ENCODE measurements around the gene HCN2.

Gene HCN2

GRCh38 chr19:613732-614567 is 24.3 kb downstream of the HCN2 start:
- TF ChIP-seq, protein P1, sequence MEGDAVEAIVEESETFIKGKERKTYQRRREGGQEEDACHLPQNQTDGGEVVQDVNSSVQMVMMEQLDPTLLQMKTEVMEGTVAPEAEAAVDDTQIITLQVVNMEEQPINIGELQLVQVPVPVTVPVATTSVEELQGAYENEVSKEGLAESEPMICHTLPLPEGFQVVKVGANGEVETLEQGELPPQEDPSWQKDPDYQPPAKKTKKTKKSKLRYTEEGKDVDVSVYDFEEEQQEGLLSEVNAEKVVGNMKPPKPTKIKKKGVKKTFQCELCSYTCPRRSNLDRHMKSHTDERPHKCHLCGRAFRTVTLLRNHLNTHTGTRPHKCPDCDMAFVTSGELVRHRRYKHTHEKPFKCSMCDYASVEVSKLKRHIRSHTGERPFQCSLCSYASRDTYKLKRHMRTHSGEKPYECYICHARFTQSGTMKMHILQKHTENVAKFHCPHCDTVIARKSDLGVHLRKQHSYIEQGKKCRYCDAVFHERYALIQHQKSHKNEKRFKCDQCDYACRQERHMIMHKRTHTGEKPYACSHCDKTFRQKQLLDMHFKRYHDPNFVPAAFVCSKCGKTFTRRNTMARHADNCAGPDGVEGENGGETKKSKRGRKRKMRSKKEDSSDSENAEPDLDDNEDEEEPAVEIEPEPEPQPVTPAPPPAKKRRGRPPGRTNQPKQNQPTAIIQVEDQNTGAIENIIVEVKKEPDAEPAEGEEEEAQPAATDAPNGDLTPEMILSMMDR (IDR thresholded peaks at IDR 0.05; ENCODE audit: insufficient read depth, low read depth, low read length, missing control alignments), result no peak
- H3K4me3 ChIP-seq (ENCODE audit: low read length), result no peak overlapping the region
- DNase-seq (ENCODE audit: low read depth), result no peak

- TF ChIP-seq, protein P1 (IDR thresholded peaks at IDR 0.05; ENCODE audit: insufficient read depth, low read depth, low read length, missing control alignments), result no peak
- H3K4me3 ChIP-seq (ENCODE audit: low read length), result no peak overlapping the region
- DNase-seq (ENCODE audit: low read depth), result peak; percentile 46
These were observed 25.9 kb downstream of the HCN2 start for GRCh38 chr19:615619-616018.

GRCh38 chr19:616062-616700 is 26.5 kb downstream of the HCN2 start:
- H3K4me3 ChIP-seq (ENCODE audit: low read length), result no peak overlapping the region
- TF ChIP-seq, protein P1 (IDR thresholded peaks at IDR 0.05; ENCODE audit: insufficient read depth, low read depth, low read length, missing control alignments), result no peak
- no peak for DNase-seq (ENCODE audit: low read depth)

DNA sequence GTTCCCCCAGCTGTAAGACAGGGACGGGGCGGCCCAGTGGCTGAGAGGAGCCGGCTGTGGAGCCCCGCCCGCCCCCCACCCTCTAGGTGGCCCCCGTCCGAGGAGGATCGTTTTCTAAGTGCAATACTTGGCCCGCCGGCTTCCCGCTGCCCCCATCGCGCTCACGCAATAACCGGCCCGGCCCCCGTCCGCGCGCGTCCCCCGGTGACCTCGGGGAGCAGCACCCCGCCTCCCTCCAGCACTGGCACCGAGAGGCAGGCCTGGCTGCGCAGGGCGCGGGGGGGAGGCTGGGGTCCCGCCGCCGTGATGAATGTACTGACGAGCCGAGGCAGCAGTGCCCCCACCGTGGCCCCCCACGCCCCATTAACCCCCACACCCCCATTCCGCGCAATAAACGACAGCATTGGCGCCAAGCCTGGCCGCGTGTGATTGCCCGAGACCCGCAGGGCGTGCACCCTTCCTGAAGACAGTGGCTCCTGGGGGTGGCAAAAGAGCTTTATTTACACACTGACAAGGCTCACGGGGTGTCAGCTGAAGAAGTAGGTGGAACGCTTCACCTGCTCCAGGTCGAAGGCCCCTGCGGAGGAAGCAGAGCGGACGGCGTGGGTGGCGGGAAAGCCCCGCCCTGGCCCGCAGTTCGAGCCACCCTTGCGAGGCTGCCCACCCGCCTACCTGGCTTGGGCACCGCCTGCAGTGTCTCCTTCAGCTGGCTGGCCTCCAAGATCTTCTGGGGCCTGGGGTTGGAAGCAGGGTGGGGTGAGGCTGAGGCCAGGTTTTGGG is 27.3 kb downstream of the HCN2 start:
- no peak overlapping the region for H3K4me3 ChIP-seq (ENCODE audit: low read length)
- no peak for DNase-seq (ENCODE audit: low read depth)
- TF ChIP-seq, protein P1 (IDR thresholded peaks at IDR 0.05; ENCODE audit: insufficient read depth, low read depth, low read length, missing control alignments), result no peak

GRCh38 chr19:617551-618246 is 28.0 kb downstream of the HCN2 start:
- TF ChIP-seq, protein P1 (IDR thresholded peaks at IDR 0.05; ENCODE audit: insufficient read depth, low read depth, low read length, missing control alignments), result no peak
- DNase-seq (ENCODE audit: low read depth), result no peak
- H3K4me3 ChIP-seq (ENCODE audit: low read length), result no peak overlapping the region

DNA sequence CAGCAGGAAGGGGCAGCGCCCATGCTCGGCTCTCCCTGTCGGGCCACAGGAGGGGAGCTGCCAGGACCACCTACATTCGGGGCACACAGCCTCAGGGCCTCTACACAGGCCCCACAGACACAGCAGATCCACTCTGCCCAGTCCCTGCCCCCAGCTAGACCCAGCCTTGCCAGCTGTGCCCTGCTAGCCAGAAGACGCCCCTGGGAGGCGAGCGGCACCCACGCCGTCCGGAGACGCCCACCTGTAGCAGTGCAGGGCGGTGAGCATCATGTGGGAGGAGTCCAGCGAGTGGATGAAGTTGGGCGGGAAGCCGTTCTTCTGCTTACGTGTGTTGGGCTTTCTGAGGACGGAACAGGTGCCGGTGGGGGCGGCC is 28.6 kb downstream of the HCN2 start:
- no peak overlapping the region for H3K4me3 ChIP-seq (ENCODE audit: low read length)
- no peak for DNase-seq (ENCODE audit: low read depth)
- TF ChIP-seq, protein P1 (IDR thresholded peaks at IDR 0.05; ENCODE audit: insufficient read depth, low read depth, low read length, missing control alignments), result no peak
